Spleen (tissue), 7 donors: ENCODE measurements around the gene GARIN5B.

Source experiments
- POLR2A ChIP-seq, 3 donors: fragments of 450-650 bp; IDR thresholded peaks; one replicate each; pipeline ENCODE4 v1.5.1; 2017; ENCODE audit warnings: antibody characterized with exemption in 3 of 3, mild to moderate bottlenecking in 1 of 3
- TF ChIP-seq, protein P1 (sequence below), 11 experiments: fragments of 200-600 bp in 7 of 11; fragments of 450-650 bp in 4 of 11; sonication (generic) in 4 of 11; IDR thresholded peaks in 8 of 11; conservative IDR thresholded peaks in 3 of 11; 1 replicate in 7 of 11; 2 replicates in 4 of 11; pipeline versions ENCODE4 v1.4.0 to v1.8.0; 2016 to 2021; ENCODE audit warnings: antibody characterized with exemption in 11 of 11, inconsistent platforms in 4 of 11, mild to moderate bottlenecking in 1 of 11
- donor health status: DM: no; HTN: no; CAD: no; lungs with moderate emphysema.
- donor health status: DM: no; HTN: no; CAD: no.
- donor health status: DM: no; HTN: no; CAD: no.

DNA sequence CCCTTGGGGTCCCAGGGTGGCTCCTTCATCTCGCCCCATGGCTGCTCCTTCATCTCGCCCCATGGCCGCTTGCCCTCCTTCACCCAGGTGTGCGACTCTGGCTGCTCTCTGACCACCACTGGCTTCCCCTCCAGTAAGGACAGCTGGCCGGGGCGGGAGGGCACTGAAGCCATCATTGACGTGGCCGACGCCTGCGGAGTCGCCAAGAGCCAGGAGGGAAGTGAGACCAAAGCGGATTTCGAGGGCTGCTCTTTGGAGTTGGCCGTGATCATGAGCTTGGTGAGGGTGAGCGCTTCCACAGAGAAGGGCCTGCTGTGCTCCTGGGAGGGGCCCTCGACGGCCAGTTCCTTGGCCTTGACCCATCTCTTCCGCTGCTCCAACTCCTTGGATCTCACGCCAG lies 4.6 kb downstream of the GARIN5B start:
- TF ChIP-seq POLR2A (IDR thresholded peaks at IDR 0.05): no peak
- TF ChIP-seq, protein P1, sequence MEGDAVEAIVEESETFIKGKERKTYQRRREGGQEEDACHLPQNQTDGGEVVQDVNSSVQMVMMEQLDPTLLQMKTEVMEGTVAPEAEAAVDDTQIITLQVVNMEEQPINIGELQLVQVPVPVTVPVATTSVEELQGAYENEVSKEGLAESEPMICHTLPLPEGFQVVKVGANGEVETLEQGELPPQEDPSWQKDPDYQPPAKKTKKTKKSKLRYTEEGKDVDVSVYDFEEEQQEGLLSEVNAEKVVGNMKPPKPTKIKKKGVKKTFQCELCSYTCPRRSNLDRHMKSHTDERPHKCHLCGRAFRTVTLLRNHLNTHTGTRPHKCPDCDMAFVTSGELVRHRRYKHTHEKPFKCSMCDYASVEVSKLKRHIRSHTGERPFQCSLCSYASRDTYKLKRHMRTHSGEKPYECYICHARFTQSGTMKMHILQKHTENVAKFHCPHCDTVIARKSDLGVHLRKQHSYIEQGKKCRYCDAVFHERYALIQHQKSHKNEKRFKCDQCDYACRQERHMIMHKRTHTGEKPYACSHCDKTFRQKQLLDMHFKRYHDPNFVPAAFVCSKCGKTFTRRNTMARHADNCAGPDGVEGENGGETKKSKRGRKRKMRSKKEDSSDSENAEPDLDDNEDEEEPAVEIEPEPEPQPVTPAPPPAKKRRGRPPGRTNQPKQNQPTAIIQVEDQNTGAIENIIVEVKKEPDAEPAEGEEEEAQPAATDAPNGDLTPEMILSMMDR (IDR thresholded peaks at IDR 0.05 in 8 of 11, conservative IDR thresholded peaks at IDR 0.05 in 3 of 11): no peak
